Neural crest cell (in vitro differentiated cells): ENCODE data around the gene SH3PXD2A. TPM values are rescaled to one million over a fixed set of nuclear protein-coding genes. Genes with fewer than 3 reads are reported as not detected.

ENCODE experiments used
- DNase-seq: peaks from one replicate; pipeline ENCODE4 v3.0.0; 2021; ENCODE audit warnings: low read depth, mixed read lengths, low spot score
- H3K27ac Mint-ChIP-seq: one replicate; pipeline ENCODE4 v1.8.0; 2021; ENCODE audit warnings: mild to moderate bottlenecking, mixed read lengths; ENCODE audit not compliant: unreplicated experiment
- H3K27me3 Mint-ChIP-seq: 2 replicates; pipeline ENCODE4 v1.8.0; 2021; ENCODE audit warnings: low read depth, mild to moderate bottlenecking, mixed read lengths
- H3K36me3 Mint-ChIP-seq: 2 replicates; pipeline ENCODE4 v1.8.0; 2021; ENCODE audit warnings: low read depth, mild to moderate bottlenecking, mixed read lengths
- H3K4me1 Mint-ChIP-seq: 2 replicates; pipeline ENCODE4 v1.8.0; 2021; ENCODE audit warnings: mixed read lengths
- H3K4me3 Mint-ChIP-seq: one replicate; pipeline ENCODE4 v1.8.0; 2021; ENCODE audit warnings: mild to moderate bottlenecking, mixed read lengths
- H3K9me3 Mint-ChIP-seq: 2 replicates; pipeline ENCODE4 v1.8.0; 2021; ENCODE audit warnings: mixed read lengths
- long read RNA-seq: library from polyadenylated mRNA; unstranded; transcript quantifications from one replicate; pipeline ENCODE4 v2.0.0, GENCODE V29; 2020
- total RNA-seq: library from RNA; stranded (reverse); gene quantifications from 2 replicates; pipeline ENCODE4 v1.2.1, GENCODE V29; 2021
- TF ChIP-seq, protein P1 (sequence below): fragments of 200-600 bp; sonication (generic); conservative IDR thresholded peaks from 2 replicates; pipeline ENCODE4 v1.5.0; 2021; ENCODE audit warnings: antibody characterized with exemption, mild to moderate bottlenecking

SH3PXD2A gene
- 22.8 and 23.2 TPM in 2 replicates for total RNA-seq
- long read RNA-seq, partial matches to known transcripts = 0 of 10 reads
- long read RNA-seq, other reads (novel, unspliced or antisense) = 10 of 10 reads

DNA sequence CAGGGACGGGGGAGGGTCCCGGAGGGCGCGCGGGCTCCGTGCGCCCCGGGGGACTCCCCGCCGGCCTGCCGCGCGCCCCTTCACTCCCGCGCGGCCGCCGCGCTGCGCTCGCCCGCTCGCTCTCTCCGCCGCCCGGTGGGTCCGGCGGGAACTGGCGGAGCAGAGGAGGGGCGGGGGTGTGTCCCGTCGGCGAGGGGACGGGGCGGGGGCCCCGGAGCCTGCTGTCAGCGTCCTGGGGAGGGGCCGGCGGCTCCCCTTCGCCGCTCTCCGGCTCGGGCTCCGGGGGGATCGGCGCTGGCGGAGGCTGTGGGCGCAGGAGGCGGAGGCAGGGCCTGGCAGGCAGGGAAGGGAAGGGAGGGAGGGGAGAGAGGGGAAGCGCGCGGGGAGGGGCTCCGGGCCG, at the start of gene SH3PXD2A:
TSS of gene SH3PXD2A (minus strand) at position 153 of the 400 bp plus-strand sequence. CDS start 310 bp downstream, outside the sequence.
- DNase-seq = peak; percentile 50
- peak within 1 kb of the TSS; percentile 82 for H3K27ac Mint-ChIP-seq
- H3K36me3 Mint-ChIP-seq = no peaks in the 10 kb centered on the region
- H3K4me3 Mint-ChIP-seq = peak within 1 kb of the TSS; percentile 95
- TF ChIP-seq, protein P1, sequence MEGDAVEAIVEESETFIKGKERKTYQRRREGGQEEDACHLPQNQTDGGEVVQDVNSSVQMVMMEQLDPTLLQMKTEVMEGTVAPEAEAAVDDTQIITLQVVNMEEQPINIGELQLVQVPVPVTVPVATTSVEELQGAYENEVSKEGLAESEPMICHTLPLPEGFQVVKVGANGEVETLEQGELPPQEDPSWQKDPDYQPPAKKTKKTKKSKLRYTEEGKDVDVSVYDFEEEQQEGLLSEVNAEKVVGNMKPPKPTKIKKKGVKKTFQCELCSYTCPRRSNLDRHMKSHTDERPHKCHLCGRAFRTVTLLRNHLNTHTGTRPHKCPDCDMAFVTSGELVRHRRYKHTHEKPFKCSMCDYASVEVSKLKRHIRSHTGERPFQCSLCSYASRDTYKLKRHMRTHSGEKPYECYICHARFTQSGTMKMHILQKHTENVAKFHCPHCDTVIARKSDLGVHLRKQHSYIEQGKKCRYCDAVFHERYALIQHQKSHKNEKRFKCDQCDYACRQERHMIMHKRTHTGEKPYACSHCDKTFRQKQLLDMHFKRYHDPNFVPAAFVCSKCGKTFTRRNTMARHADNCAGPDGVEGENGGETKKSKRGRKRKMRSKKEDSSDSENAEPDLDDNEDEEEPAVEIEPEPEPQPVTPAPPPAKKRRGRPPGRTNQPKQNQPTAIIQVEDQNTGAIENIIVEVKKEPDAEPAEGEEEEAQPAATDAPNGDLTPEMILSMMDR = peak; percentile 22
- H3K9me3 Mint-ChIP-seq = no peaks in the 10 kb centered on the region
- peaks cover 67% of the 10 kb centered on the region for H3K4me1 Mint-ChIP-seq
- H3K27me3 Mint-ChIP-seq = peaks cover 5% of the 10 kb centered on the region

DNA sequence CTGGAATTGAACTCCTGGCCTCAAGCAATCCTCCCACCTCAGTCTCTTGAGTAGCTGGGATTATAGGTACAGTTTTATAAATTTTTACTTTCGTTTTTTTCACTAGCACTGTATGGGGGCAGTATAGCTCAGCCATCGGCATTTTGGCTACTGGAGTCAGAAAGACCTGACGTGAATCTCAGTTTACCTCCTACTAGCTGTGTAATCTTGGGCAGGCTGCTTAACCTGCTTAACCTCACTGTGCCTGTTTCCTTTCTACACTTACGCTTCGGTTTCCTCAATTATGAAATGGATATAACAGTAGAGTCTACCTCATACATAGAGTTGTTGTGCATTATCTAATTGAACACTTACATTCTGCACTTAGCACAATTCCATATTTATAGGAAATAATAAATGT, 45.9 kb upstream of the SH3PXD2A start:
- H3K4me3 Mint-ChIP-seq = no peak overlapping the region
- no peaks in the 10 kb centered on the region for H3K27me3 Mint-ChIP-seq
- H3K27ac Mint-ChIP-seq = no peak overlapping the region
- TF ChIP-seq, protein P1 = no peak
- DNase-seq = no peak
- H3K9me3 Mint-ChIP-seq = no peaks in the 10 kb centered on the region
- H3K4me1 Mint-ChIP-seq = peaks cover under 1% of the 10 kb centered on the region
- H3K36me3 Mint-ChIP-seq = peaks cover 5% of the 10 kb centered on the region

DNA sequence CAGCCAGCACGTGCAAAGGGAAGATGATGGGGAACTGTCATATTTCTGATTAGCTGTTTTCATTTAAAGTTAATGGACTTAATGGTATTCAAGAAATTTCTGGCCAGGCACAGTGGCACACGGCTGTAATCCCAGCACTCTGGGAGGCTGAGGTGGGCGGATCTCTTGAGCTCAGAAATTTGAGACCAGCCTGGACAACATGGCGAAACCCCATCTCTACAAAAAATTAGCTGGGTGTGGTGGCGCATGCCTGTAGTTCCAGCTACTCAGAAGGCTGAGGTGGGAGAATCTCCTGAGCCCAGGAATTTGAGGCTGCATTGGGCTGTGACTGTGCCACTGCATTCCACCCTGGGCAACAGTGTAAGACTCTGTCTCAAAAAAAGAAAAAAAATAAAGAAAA, 43.9 kb upstream of the SH3PXD2A start:
- Mint-ChIP-seq H3K36me3 (peaks cover 5% of the 10 kb centered on the region), H3K27ac (no peak overlapping the region), H3K9me3 (no peaks in the 10 kb centered on the region)

GRCh38 chr10:103897241-103897774, 41.9 kb upstream of the SH3PXD2A start:
- Mint-ChIP-seq H3K9me3 (no peaks in the 10 kb centered on the region), H3K27me3 (no peaks in the 10 kb centered on the region), H3K4me1 (peaks cover 26% of the 10 kb centered on the region), H3K4me3 (no peak overlapping the region), H3K27ac (no peak overlapping the region), H3K36me3 (peaks cover 3% of the 10 kb centered on the region)
- no peak for DNase-seq
- TF ChIP-seq, protein P1 = no peak

More for the DNA sequence above, 43.9 kb upstream of the SH3PXD2A start:
- Mint-ChIP-seq H3K4me1 (peaks cover 19% of the 10 kb centered on the region), H3K4me3 (no peak overlapping the region), H3K27me3 (no peaks in the 10 kb centered on the region)
- TF ChIP-seq, protein P1 = no peak
- no peak for DNase-seq

DNA sequence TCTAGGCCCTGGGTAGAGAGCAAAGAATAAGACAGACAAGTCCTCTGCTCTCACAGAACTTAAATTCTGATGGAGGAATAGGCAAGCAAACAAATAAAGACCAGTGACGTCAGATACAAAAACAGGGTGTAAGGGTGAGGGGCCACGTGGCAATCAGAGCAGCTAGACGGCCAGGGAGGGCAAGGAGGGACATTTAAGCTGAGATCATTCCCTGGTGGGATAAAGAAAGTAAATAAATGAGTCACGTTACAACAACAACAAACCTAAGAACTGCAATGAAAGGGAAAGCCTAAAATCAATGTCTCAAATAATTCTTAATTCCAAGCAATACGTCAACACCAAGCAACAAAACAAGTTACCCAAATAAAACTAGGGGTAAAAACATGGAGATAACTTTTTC, 40.8 kb upstream of the SH3PXD2A start:
- TF ChIP-seq, protein P1 = no peak
- Mint-ChIP-seq H3K27me3 (no peaks in the 10 kb centered on the region), H3K36me3 (peaks cover 3% of the 10 kb centered on the region), H3K4me3 (no peak overlapping the region), H3K27ac (no peak overlapping the region), H3K4me1 (peaks cover 26% of the 10 kb centered on the region), H3K9me3 (no peaks in the 10 kb centered on the region)
- no peak for DNase-seq
